Measurements from ENCODE around the gene TOP1.

DNA sequence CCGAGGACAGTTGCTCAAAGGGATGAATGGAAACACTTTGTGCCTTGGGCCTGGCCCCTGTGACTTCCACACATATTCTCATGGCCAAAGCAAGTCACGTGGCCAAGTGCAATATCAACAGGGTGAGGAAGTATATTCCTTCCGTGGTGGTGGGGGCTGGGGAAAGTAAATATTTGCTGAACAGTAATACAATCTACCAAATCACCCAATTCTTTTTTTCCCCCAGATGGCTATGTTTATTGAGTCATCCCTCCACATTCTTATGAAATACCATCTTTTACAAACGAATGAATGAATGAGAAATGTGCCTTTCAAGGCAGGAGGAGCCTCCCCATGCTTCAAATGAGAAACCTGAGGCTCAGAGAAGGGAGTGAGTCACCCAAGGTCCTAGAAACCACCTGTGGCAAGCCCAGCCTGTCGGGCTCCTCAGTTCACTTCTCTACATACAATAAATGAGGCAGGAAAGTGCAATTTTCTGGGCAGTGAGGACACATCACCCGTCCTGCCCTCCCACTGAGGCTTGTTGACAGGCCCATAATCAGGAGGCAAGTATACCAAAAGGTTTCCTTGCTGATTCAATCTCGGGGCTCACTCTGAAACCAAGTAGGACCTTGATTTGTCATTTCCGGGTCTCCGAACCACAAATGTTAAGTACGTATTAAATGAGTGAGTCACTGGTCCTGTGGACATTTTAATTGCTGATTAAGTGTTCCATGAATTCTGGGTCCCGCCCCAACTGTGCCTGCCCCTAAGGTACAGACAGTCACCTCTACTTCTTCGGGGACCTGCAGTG is 25.3 kb upstream of the TOP1 start:
- TF ChIP-seq, protein P1, sequence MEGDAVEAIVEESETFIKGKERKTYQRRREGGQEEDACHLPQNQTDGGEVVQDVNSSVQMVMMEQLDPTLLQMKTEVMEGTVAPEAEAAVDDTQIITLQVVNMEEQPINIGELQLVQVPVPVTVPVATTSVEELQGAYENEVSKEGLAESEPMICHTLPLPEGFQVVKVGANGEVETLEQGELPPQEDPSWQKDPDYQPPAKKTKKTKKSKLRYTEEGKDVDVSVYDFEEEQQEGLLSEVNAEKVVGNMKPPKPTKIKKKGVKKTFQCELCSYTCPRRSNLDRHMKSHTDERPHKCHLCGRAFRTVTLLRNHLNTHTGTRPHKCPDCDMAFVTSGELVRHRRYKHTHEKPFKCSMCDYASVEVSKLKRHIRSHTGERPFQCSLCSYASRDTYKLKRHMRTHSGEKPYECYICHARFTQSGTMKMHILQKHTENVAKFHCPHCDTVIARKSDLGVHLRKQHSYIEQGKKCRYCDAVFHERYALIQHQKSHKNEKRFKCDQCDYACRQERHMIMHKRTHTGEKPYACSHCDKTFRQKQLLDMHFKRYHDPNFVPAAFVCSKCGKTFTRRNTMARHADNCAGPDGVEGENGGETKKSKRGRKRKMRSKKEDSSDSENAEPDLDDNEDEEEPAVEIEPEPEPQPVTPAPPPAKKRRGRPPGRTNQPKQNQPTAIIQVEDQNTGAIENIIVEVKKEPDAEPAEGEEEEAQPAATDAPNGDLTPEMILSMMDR (IDR thresholded peaks at IDR 0.05; ENCODE audit: low read depth, low read length, poor library complexity, severe bottlenecking) = no peak
- no peak for TF ChIP-seq EZH2phosphoT487 (IDR thresholded peaks at IDR 0.05; ENCODE audit: borderline replicate concordance, low read length)
